CD4-positive, CD25-positive, alpha-beta regulatory T cell (primary cell): Measurements from ENCODE around the gene PLCL1. TPM values are rescaled to one million over a fixed set of nuclear protein-coding genes. Genes with fewer than 3 reads are reported as not detected.

Source experiments
- ATAC-seq, 2 donors: fragments of 150-1000 bp; cut with Tn5 transposase; one replicate each; pipeline ENCODE4 v1.10.0; 2021; ENCODE audit warnings: low read depth in 2 of 2, moderate number of reproducible peaks in 2 of 2, moderate library complexity in 1 of 2
- DNase-seq, 3 donors: peaks; one replicate each; pipeline versions ENCODE4 v3.0.0 to v3.0.0-alpha.2; 2012 to 2022; ENCODE audit warnings: mixed read lengths in 1 of 3
- H3K27ac ChIP-seq: one replicate; pipeline ENCODE4 v1.7.0; 2013; ENCODE audit warnings: mild to moderate bottlenecking, low read length; ENCODE audit not compliant: insufficient read depth, poor library complexity, severe bottlenecking
- H3K27me3 ChIP-seq: one replicate; pipeline ENCODE4 v1.7.0; 2013; ENCODE audit warnings: low read length; ENCODE audit not compliant: control insufficient read depth, insufficient read depth
- H3K36me3 ChIP-seq: one replicate; pipeline ENCODE4 v1.7.0; 2013; ENCODE audit warnings: mild to moderate bottlenecking, low read length, moderate library complexity; ENCODE audit not compliant: control insufficient read depth, insufficient read depth
- H3K4me1 ChIP-seq: 2 replicates; pipeline ENCODE4 v1.7.0; 2013; ENCODE audit warnings: mild to moderate bottlenecking, low read length; ENCODE audit not compliant: insufficient read depth, control insufficient read depth, poor library complexity, severe bottlenecking
- H3K4me3 ChIP-seq: one replicate; pipeline ENCODE4 v1.7.0; 2013; ENCODE audit warnings: low read depth, mild to moderate bottlenecking, low read length, moderate library complexity
- H3K9me3 ChIP-seq, 2 experiments: 1 replicate in 1 of 2; 2 replicates in 1 of 2; pipeline ENCODE4 v1.7.0; 2013; ENCODE audit warnings: low read length in 2 of 2, mild to moderate bottlenecking in 1 of 2, moderate library complexity in 1 of 2; ENCODE audit not compliant: control insufficient read depth in 2 of 2
- H3K27ac Mint-ChIP-seq, 3 donors: one replicate each; pipeline ENCODE4 v1.8.0; 2020 to 2022; ENCODE audit warnings: mild to moderate bottlenecking in 3 of 3, mixed read lengths in 3 of 3, moderate library complexity in 2 of 3
- H3K27me3 Mint-ChIP-seq: one replicate; pipeline ENCODE4 v1.8.0; 2022; ENCODE audit warnings: mild to moderate bottlenecking, mixed read lengths
- H3K36me3 Mint-ChIP-seq: one replicate; pipeline ENCODE4 v1.8.0; 2020; ENCODE audit warnings: mixed read lengths
- H3K4me1 Mint-ChIP-seq, 4 donors: one replicate each; pipeline ENCODE4 v1.8.0; 2020 to 2022; ENCODE audit warnings: mixed read lengths in 4 of 4, mild to moderate bottlenecking in 1 of 4
- H3K4me3 Mint-ChIP-seq, 4 donors: one replicate each; pipeline ENCODE4 v1.8.0; 2020 to 2022; ENCODE audit warnings: mild to moderate bottlenecking in 4 of 4, mixed read lengths in 4 of 4, moderate library complexity in 3 of 4
- H3K9me3 Mint-ChIP-seq, 7 donors: one replicate each; pipeline ENCODE4 v1.8.0; 2020 to 2022; ENCODE audit warnings: mixed read lengths in 7 of 7, mild to moderate bottlenecking in 3 of 7, moderate library complexity in 2 of 7
- polyA plus RNA-seq, 4 donors: library from polyadenylated mRNA; unstranded; fragments of 300-500 nt; fragmentation: Illumina TruSeq; gene quantifications; one replicate each; pipeline ENCODE4 v1.2.3, GENCODE V29; 2021
- total RNA-seq: library from RNA; stranded (reverse); gene quantifications from one replicate; pipeline ENCODE4 v1.2.3, GENCODE V29; 2022

PLCL1 gene
- total and polyA plus RNA-seq, 5 donors from 2014 or later: 17.3 to 37.8 (median 19.2) TPM

GRCh38 chr2:197929008-197929885, 124.9 kb downstream of the PLCL1 start:
- Mint-ChIP-seq H3K36me3 (peaks cover 7% of the 10 kb centered on the region), H3K27me3 (no peaks in the 10 kb centered on the region), H3K9me3 (peaks cover 0 to 7% (median 0%) of the 10 kb centered on the region in 7 donors), H3K4me3 (peak overlapping the region in 1 of 4 donors; percentile 24), H3K27ac (peak overlapping the region in 2 of 3 donors; percentile 17 to 51), H3K4me1 (peaks cover 47 to 93% (median 69%) of the 10 kb centered on the region in 4 donors)
- Histone ChIP-seq H3K27me3 (no peaks in the 10 kb centered on the region), H3K4me3 (no peak overlapping the region), H3K4me1 (peaks cover 25% of the 10 kb centered on the region), H3K9me3 (no peaks in the 10 kb centered on the region), H3K27ac (no peak overlapping the region), H3K36me3 (no peaks in the 10 kb centered on the region)
- ATAC-seq (no peak), DNase-seq (no peak)

GRCh38 chr2:197929886-197930227, 125.5 kb downstream of the PLCL1 start:
- DNase-seq (no peak), ATAC-seq (no peak)
- Histone ChIP-seq H3K4me1 (peaks cover 27% of the 10 kb centered on the region), H3K36me3 (no peaks in the 10 kb centered on the region), H3K9me3 (no peaks in the 10 kb centered on the region), H3K27me3 (no peaks in the 10 kb centered on the region), H3K4me3 (no peak overlapping the region), H3K27ac (no peak overlapping the region)
- peak overlapping the region in 2 of 3 donors; percentile 24 to 83 for H3K27ac Mint-ChIP-seq
- peaks cover 0 to 7% (median 0%) of the 10 kb centered on the region in 7 donors for H3K9me3 Mint-ChIP-seq
- peaks cover 47 to 91% (median 69%) of the 10 kb centered on the region in 4 donors for H3K4me1 Mint-ChIP-seq
- H3K36me3 Mint-ChIP-seq: peaks cover 7% of the 10 kb centered on the region
- H3K27me3 Mint-ChIP-seq: no peaks in the 10 kb centered on the region
- peak overlapping the region in 1 of 4 donors; percentile 39 for H3K4me3 Mint-ChIP-seq

GRCh38 chr2:197930570-197931278, 126.3 kb downstream of the PLCL1 start:
- peaks cover 6% of the 10 kb centered on the region for H3K36me3 Mint-ChIP-seq
- H3K9me3 Mint-ChIP-seq: peaks cover 0 to 7% (median 0%) of the 10 kb centered on the region in 7 donors
- Histone ChIP-seq H3K4me1 (peaks cover 36% of the 10 kb centered on the region), H3K27me3 (no peaks in the 10 kb centered on the region), H3K9me3 (no peaks in the 10 kb centered on the region), H3K36me3 (no peaks in the 10 kb centered on the region), H3K4me3 (no peak overlapping the region), H3K27ac (no peak overlapping the region)
- H3K27ac Mint-ChIP-seq: peak overlapping the region in 2 of 3 donors; percentile 76 to 83
- H3K4me1 Mint-ChIP-seq: peaks cover 50 to 91% (median 74%) of the 10 kb centered on the region in 4 donors
- H3K4me3 Mint-ChIP-seq: peak overlapping the region in 2 of 4 donors; percentile 18 to 39
- ATAC-seq: no peak
- no peak for DNase-seq
- no peaks in the 10 kb centered on the region for H3K27me3 Mint-ChIP-seq

- no peaks in the 10 kb centered on the region for H3K36me3 ChIP-seq
These were observed 127.4 kb downstream of the PLCL1 start for GRCh38 chr2:197931661-197932312.

GRCh38 chr2:197932374-197932773, 128.0 kb downstream of the PLCL1 start:
- Mint-ChIP-seq H3K4me1 (peaks cover 53 to 91% (median 73%) of the 10 kb centered on the region in 4 donors), H3K27me3 (no peaks in the 10 kb centered on the region), H3K9me3 (peaks cover 0 to under 1% (median 0%) of the 10 kb centered on the region in 7 donors), H3K27ac (peak overlapping the region; percentile 34 to 48 (median 43)), H3K4me3 (no peak overlapping the region), H3K36me3 (peaks cover 4% of the 10 kb centered on the region)
- Histone ChIP-seq H3K36me3 (no peaks in the 10 kb centered on the region), H3K9me3 (no peaks in the 10 kb centered on the region), H3K27me3 (no peaks in the 10 kb centered on the region), H3K4me3 (no peak overlapping the region), H3K27ac (no peak overlapping the region), H3K4me1 (peaks cover 34% of the 10 kb centered on the region)
- no peak for ATAC-seq
- no peak for DNase-seq

More at GRCh38 chr2:197931661-197932312, 127.4 kb downstream of the PLCL1 start:
- no peaks in the 10 kb centered on the region for H3K27me3 ChIP-seq
- Mint-ChIP-seq H3K4me3 (no peak overlapping the region), H3K4me1 (peaks cover 56 to 91% (median 74%) of the 10 kb centered on the region in 4 donors), H3K9me3 (peaks cover 0 to 7% (median 0%) of the 10 kb centered on the region in 7 donors), H3K27me3 (no peaks in the 10 kb centered on the region), H3K27ac (peak overlapping the region in 1 of 3 donors; percentile 15), H3K36me3 (peaks cover 4% of the 10 kb centered on the region)
- H3K4me3 ChIP-seq: peak overlapping the region; percentile 20
- DNase-seq: no peak
- no peak overlapping the region for H3K27ac ChIP-seq
- no peak for ATAC-seq
- peaks cover 34% of the 10 kb centered on the region for H3K4me1 ChIP-seq
- no peaks in the 10 kb centered on the region for H3K9me3 ChIP-seq

- Mint-ChIP-seq H3K4me3 (peak overlapping the region; percentile 74 to 91 (median 85)), H3K27me3 (no peaks in the 10 kb centered on the region), H3K36me3 (peaks cover 7% of the 10 kb centered on the region), H3K27ac (peak overlapping the region; percentile 79 to 90 (median 84)), H3K9me3 (no peaks in the 10 kb centered on the region), H3K4me1 (peaks cover 50 to 91% (median 80%) of the 10 kb centered on the region in 4 donors)
- no peaks in the 10 kb centered on the region for H3K9me3 ChIP-seq
- H3K4me1 ChIP-seq: peaks cover 34% of the 10 kb centered on the region
- DNase-seq: peak in 2 of 3 donors; percentile 55 to 63
- peak; percentile 18 to 40 for ATAC-seq
- no peaks in the 10 kb centered on the region for H3K36me3 ChIP-seq
- no peaks in the 10 kb centered on the region for H3K27me3 ChIP-seq
- peak overlapping the region; percentile 90 for H3K4me3 ChIP-seq
- peak overlapping the region; percentile 82 for H3K27ac ChIP-seq
These were observed 130.0 kb downstream of the PLCL1 start for GRCh38 chr2:197934261-197934933.

GRCh38 chr2:197934934-197935289, 130.5 kb downstream of the PLCL1 start:
- peaks cover 4% of the 10 kb centered on the region for H3K36me3 Mint-ChIP-seq
- Histone ChIP-seq H3K4me3 (peak overlapping the region; percentile 90), H3K36me3 (no peaks in the 10 kb centered on the region), H3K4me1 (peaks cover 34% of the 10 kb centered on the region), H3K27me3 (no peaks in the 10 kb centered on the region), H3K27ac (peak overlapping the region; percentile 82), H3K9me3 (no peaks in the 10 kb centered on the region)
- H3K27ac Mint-ChIP-seq: peak overlapping the region; percentile 79 to 90 (median 84)
- H3K9me3 Mint-ChIP-seq: peaks cover 0 to 1% (median 0%) of the 10 kb centered on the region in 7 donors
- peak; percentile 67 to 75 for ATAC-seq
- DNase-seq: peak; percentile 11 to 79 (median 75)
- no peaks in the 10 kb centered on the region for H3K27me3 Mint-ChIP-seq
- H3K4me1 Mint-ChIP-seq: peaks cover 45 to 93% (median 80%) of the 10 kb centered on the region in 4 donors
- H3K4me3 Mint-ChIP-seq: peak overlapping the region; percentile 74 to 91 (median 85)
